A549 treated with Mapracorat at 1 μM for 4 hours (cell line): Measurements from ENCODE around the gene MUC4. TPM values are rescaled to one million over a fixed set of nuclear protein-coding genes. Genes with fewer than 3 reads are reported as not detected.

ENCODE experiments used
- total RNA-seq: library from RNA; stranded (reverse); fragments of 200-300 nt; extraction: Qiagen RNA extraction; gene quantifications from 5 replicates; pipeline ENCODE4 v1.2.3, GENCODE V29; 2022

Gene MUC4
- total RNA-seq, result 0.05 to 0.07 TPM in 2 of 5 replicates, not detected in the others

DNA sequence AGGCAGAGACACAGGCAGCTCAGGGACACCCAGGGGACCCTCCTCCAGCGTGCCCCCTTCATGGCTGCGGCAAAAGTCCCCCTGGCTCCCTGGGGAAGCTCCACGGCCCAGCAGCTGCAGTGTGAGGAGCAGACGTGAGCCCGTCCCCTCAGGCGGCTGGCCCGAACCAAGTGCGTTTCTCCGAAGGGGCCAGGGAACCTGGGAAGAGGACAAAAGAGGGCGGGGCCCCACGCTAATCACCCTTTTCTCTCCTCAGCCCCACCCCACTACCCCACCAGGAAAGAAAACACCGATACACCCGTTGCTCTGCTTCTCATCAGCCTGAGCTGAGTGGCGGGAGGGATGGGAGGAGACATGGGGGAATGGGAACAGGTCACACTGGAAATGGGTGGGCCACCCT lies at the start of gene MUC4:
TSS of gene MUC4 (minus strand) at position 174 of the 400 bp plus-strand sequence. CDS start at position 62, 112 bp downstream.

GRCh38 chr3:195720831-195721506 lies 90.8 kb downstream of the MUC4 start, which contains the start of gene MUC20:
Gene MUC20 (plus strand): TSS chr3:195720978. CDS start chr3:195721008, 30 bp downstream.

Other genes with a start within 250 kb of the MUC4 start
- 0.86 to 1.1 TPM (median 0.97 TPM) in 5 replicates for gene APOD, start 228.0 kb downstream of the MUC4 start, total RNA-seq
- 0.38 to 1.3 TPM (median 0.54 TPM) in 5 replicates for gene MUC20, start 91.0 kb downstream of the MUC4 start, total RNA-seq
- gene TNK2, start 96.6 kb upstream of the MUC4 start, total RNA-seq, result 17.6 to 30.7 TPM (median 24.4 TPM) in 5 replicates